HepG2 (cell line): Measurements from ENCODE around the gene ACYP2. TPM values are rescaled to one million over a fixed set of nuclear protein-coding genes. Genes with fewer than 3 reads are reported as not detected.

Source experiments
- AKNA ChIP-seq: sonication (generic); formaldehyde crosslinking; IDR thresholded peaks from 2 replicates; pipeline ENCODE4 v1.4.0; 2020; ENCODE audit warnings: missing genetic modification reagents, borderline replicate concordance
- DNMT1 ChIP-seq: sonication (generic); formaldehyde crosslinking; IDR thresholded peaks from 2 replicates; pipeline ENCODE4 v1.5.1; 2020; ENCODE audit warnings: mild to moderate bottlenecking, missing genetic modification reagents
- ETV5 ChIP-seq: IDR thresholded peaks from 2 replicates; pipeline ENCODE4 v1.6.1; 2018; ENCODE audit warnings: missing biosample characterization, missing genetic modification reagents, inconsistent platforms, borderline replicate concordance
- HOXA9 ChIP-seq: sonication (generic); formaldehyde crosslinking; IDR thresholded peaks from 2 replicates; pipeline ENCODE4 v1.8.1; 2022; ENCODE audit warnings: missing genetic modification reagents, mild to moderate bottlenecking, moderate library complexity, borderline replicate concordance
- ISL2 ChIP-seq: sonication (generic); formaldehyde crosslinking; IDR thresholded peaks from 2 replicates; pipeline ENCODE4 v1.5.0; 2020; ENCODE audit warnings: missing genetic modification reagents
- JUNB ChIP-seq: sonication (generic); formaldehyde crosslinking; IDR thresholded peaks from 2 replicates; pipeline ENCODE4 v1.8.0; 2022; ENCODE audit warnings: missing genetic modification reagents, mild to moderate bottlenecking, borderline replicate concordance
- KDM4B ChIP-seq: sonication (generic); formaldehyde crosslinking; IDR thresholded peaks from 2 replicates; pipeline ENCODE4 v1.4.0; 2020; ENCODE audit warnings: missing genetic modification reagents
- KDM5A ChIP-seq: fragments of 200-600 bp; sonication (generic); IDR thresholded peaks from 2 replicates; pipeline ENCODE4 v1.7.0; 2018; ENCODE audit warnings: antibody characterized with exemption, mild to moderate bottlenecking, low read length, borderline replicate concordance
- MEIS2 ChIP-seq: sonication (generic); formaldehyde crosslinking; IDR thresholded peaks from 2 replicates; pipeline ENCODE4 v1.9.0; 2021; ENCODE audit warnings: mild to moderate bottlenecking, missing genetic modification reagents
- PRDM10 ChIP-seq: sonication (generic); formaldehyde crosslinking; IDR thresholded peaks from 2 replicates; pipeline ENCODE4 v1.4.0; 2020; ENCODE audit warnings: low read depth, missing genetic modification reagents
- SPEN ChIP-seq: sonication (generic); formaldehyde crosslinking; IDR thresholded peaks from 2 replicates; pipeline ENCODE4 v1.5.1; 2020; ENCODE audit warnings: low read depth, mild to moderate bottlenecking, missing genetic modification reagents
- SRSF1 ChIP-seq: fragments of 200-400 bp; formaldehyde crosslinking; optimal IDR thresholded peaks from 2 replicates; pipeline ENCODE3; 2017; ENCODE audit warnings: mild to moderate bottlenecking, low read depth, low read length, moderate library complexity
- TEAD3 ChIP-seq: optimal IDR thresholded peaks from 2 replicates; pipeline ENCODE3; 2016; ENCODE audit warnings: borderline replicate concordance
- TERF1 ChIP-seq: sonication (generic); formaldehyde crosslinking; IDR thresholded peaks from 2 replicates; pipeline ENCODE4 v1.8.0; 2022; ENCODE audit warnings: mild to moderate bottlenecking, missing genetic modification reagents, moderate library complexity
- ZBTB14 ChIP-seq: sonication (generic); formaldehyde crosslinking; IDR thresholded peaks from 2 replicates; pipeline ENCODE4 v1.4.0; 2020; ENCODE audit warnings: missing genetic modification reagents
- ZNF784 ChIP-seq: sonication (generic); formaldehyde crosslinking; IDR thresholded peaks from 2 replicates; pipeline ENCODE4 v1.5.1; 2020; ENCODE audit warnings: missing genetic modification reagents, mild to moderate bottlenecking, borderline replicate concordance
- ZSCAN30 ChIP-seq: sonication (generic); formaldehyde crosslinking; IDR thresholded peaks from 2 replicates; pipeline ENCODE4 v1.5.0; 2020; ENCODE audit warnings: mild to moderate bottlenecking, missing genetic modification reagents
- ZZZ3 ChIP-seq: sonication (generic); formaldehyde crosslinking; IDR thresholded peaks from 2 replicates; pipeline ENCODE4 v1.4.0; 2020; ENCODE audit warnings: missing genetic modification reagents, mild to moderate bottlenecking, borderline replicate concordance
- polyA plus RNA-seq, 8 experiments: library from polyadenylated mRNA; depleted of rRNA in 3 of 8; stranded (reverse) in 7 of 8; unstranded in 1 of 8; fragments of >200 nt; fragmentation: Illumina TruSeq in 4 of 8; extraction: Trizol in 4 of 8; gene quantifications; 2 replicates each; pipeline versions ENCODE4 v1.2.1 to v1.2.3, GENCODE V29; 2011 to 2016; ENCODE audit warnings: low read depth in 4 of 8, missing spikeins in 1 of 8, mixed read lengths in 1 of 8; ENCODE audit not compliant: insufficient read depth in 1 of 8
- total RNA-seq, 5 experiments: library from RNA; depleted of rRNA; stranded (reverse); fragments of >200 nt; fragmentation: Illumina TruSeq; extraction: Trizol; gene quantifications; 2 replicates each; pipeline ENCODE4 v1.2.3, GENCODE V29; 2016; ENCODE audit warnings: low read depth in 1 of 5

The ACYP2 gene
- total and polyA plus RNA-seq, 2 of the 13 experiments (the other 11 are each of a cell fraction or from before 2014, with no cell fraction given): 12.3 to 12.7 TPM

GRCh38 chr2:54122939-54123338 is 7.5 kb downstream of the ACYP2 start (continued):
- TF ChIP-seq SRSF1 (no peak), ZSCAN30 (CRISPR knock-in tag) (no peak), AKNA (CRISPR knock-in tag) (no peak), KDM4B (no peak), MEIS2 (CRISPR knock-in tag) (0 out of 2 replicates have a peak, but pooled peaks have one; percentile 36), SPEN (CRISPR knock-in tag) (no peak), ETV5 (peak; percentile 44; the same call in 1 of the 2 replicates), DNMT1 (CRISPR knock-in tag) (no peak), PRDM10 (CRISPR knock-in tag) (no peak), JUNB (CRISPR knock-in tag) (peak; percentile 35; the same call in 1 of the 2 replicates), KDM5A (no peak), TEAD3 (CRISPR knock-in tag) (peak; percentile 79), ZNF784 (no peak), HOXA9 (CRISPR knock-in tag) (no peak), ISL2 (CRISPR knock-in tag) (0 out of 2 replicates have a peak, but pooled peaks have one; percentile 38), ZBTB14 (CRISPR knock-in tag) (no peak), ZZZ3 (CRISPR knock-in tag) (no peak), TERF1 (CRISPR knock-in tag) (no peak)
